SHP77 (cell line): ENCODE results near the gene TP53BP2.

Experiments
- DNase-seq, 2 experiments: peaks; one replicate each; lab custom pipeline; 2025; lab: John Stamatoyannopoulos, UW

Gene TP53BP2

DNA sequence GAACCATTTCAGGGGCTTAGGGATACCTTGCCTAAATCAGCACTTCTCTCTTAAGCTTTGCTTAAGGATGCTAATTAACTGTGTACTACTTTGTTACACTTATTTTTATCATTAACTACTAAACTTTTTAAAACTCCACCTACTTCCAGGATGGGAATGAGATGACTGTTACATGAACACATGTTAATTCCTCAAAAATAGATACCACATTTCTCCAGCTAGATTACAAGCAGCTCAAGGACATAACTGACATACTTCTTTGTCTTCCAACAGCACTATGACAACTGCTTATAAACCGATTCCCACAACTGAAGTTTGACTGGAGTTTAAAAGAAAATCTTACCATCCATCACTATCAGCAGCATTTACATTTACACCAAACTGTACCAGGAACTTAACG, 53.7 kb downstream of the TP53BP2 start:
- DNase-seq, result no peak

DNA sequence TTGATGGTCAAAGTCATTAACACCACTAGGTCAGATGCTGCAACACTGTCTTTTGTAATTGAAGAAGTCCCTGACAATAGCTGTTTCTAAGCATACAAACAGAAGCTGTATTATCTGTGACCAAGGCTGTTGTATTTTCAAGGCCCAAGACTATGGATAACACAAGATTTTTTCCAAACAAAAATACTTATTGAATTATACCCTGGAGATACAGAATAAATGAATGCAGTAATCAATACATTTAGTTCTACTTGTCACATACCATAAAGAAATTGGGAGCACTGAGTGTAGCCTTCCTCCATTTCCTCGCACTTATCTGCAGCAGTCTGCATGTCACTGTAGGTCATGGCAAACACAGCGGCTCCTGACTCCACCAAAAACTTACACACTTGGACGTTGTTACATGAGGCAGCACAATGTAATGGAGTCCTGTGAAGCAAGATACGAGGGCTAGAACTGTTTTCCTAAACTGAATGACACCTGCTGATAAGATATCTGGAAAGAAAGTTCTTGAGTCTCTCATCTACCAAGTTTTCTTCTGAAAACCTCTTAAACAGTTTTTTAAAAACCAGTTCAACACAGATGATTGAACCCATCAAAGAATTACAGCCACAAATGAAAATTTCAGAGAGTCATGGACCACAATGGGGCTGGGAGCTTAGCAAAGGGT, 56.9 kb downstream of the TP53BP2 start:
- DNase-seq, result no peak

DNA sequence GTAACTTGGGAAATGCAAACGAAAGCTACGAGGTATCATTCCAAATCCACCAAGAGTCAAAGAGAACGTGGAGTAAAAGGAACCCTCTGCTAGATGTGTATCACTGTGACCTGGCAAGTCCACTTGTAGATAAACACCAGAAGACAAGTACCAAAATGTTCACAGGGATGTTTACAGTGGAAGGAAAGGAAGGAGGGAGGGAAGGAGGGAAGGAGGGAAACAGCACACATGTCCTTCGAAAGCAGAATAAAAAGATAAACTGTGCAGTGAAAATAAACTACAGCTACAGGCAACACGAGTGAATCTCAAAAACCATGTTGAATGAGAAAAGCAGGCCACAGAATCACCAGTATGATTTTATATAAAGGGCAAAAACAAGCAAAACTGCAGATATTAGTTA, 59.9 kb downstream of the TP53BP2 start:
- no peak for DNase-seq

DNA sequence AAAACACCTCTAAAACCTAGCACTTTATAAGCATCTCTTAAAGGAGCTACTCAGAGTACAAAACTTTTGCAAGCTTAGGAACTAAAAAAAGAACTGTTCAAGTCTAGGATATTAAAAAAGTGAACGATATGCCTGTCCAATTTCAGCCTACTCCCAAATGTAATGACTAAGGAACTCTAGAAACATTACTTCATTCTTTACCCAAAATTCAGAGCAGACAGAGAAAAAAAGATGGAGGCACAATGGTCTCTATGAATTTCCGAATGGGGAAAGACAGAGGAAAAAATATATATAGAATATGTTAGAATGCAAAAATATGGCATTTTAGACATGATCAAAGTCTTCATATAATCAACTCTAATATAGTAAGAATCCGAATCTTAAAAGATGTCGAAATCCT, 61.2 kb downstream of the TP53BP2 start:
- no peak for DNase-seq

DNA sequence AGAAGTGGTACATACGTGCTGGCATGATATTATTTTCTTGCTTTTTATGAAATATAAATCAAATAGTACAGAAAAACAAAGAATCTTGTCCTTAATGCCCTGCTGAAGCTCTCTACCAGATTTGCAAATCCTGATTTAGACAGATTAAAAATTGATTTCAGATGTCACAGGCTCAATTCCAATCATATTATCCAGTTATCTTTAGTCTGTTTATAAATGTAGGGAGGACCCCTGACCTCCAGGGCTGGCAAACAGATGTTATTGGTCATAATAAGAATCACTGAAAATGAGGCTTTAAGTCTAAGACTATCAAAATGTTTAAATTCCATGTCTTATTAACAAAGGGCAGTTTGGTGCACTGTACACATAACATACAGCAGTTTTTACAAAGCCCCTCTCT, 62.1 kb downstream of the TP53BP2 start:
- DNase-seq, result no peak

DNA sequence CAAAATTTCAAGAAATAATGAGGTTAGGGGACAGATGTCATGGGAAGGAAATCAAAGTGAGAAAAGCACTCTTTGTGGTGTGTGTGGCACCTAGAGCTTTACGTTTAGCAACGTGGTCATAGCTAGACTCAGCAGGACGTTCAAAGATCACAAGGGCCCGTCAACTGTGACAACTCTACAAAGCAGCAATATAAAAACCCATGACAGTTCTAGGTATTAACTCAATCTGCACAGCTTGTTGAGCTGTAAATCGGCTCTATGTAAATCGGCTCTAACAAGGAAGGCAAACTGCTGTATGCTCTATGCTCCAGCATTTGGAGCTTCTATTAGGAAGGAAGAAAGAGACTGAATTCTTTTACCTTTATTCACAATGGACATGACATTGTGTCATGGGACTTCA, 64.8 kb downstream of the TP53BP2 start:
- no peak for DNase-seq

DNA sequence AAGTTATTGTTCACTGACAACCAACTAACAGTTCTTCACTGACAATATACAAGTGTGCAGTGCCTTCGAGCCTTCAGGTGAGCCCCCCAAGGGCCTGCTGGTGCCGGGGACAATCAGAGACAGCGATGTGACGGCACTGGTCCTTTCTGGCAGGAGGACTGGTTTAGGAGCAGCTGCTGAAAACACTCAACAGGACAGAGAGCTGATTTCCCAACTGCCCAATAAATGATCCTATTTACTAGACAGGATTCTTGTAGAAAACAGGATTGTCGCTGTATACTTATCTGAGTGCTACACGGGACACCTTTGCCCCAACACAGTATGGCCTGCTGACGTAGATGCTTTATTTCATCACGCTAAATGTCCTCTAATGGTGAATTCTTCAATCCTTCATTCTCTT, 65.4 kb downstream of the TP53BP2 start:
- DNase-seq, result no peak

DNA sequence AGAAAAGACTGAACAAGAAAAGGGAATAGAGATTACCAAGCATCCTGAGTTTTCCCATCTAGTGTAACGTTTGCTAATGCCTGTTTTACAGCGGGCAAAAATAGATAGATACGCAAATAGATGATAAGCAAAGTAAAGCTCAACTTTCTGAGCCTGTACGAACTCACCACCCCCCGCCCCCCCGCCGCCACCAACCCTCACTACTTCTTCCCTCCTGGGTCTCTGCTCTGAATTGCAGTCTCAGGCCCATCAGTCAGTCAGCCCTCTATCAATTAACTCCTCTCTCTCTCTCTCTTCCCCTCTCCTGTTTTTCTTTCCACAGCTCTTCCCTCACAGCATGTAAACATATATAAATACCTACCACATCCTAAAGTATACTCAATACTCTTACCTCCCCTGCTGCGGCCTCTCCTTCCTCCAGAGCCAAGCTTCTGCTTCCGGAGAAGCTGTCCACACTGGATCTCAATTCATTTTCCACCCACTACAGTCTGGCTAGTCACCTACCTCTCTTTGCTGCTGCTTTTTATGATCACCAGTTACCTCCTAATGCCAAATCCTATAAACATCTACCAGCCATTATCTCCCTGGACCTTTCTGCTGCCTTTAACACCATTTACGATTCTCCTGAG, 68.8 kb downstream of the TP53BP2 start:
- no peak for DNase-seq

DNA sequence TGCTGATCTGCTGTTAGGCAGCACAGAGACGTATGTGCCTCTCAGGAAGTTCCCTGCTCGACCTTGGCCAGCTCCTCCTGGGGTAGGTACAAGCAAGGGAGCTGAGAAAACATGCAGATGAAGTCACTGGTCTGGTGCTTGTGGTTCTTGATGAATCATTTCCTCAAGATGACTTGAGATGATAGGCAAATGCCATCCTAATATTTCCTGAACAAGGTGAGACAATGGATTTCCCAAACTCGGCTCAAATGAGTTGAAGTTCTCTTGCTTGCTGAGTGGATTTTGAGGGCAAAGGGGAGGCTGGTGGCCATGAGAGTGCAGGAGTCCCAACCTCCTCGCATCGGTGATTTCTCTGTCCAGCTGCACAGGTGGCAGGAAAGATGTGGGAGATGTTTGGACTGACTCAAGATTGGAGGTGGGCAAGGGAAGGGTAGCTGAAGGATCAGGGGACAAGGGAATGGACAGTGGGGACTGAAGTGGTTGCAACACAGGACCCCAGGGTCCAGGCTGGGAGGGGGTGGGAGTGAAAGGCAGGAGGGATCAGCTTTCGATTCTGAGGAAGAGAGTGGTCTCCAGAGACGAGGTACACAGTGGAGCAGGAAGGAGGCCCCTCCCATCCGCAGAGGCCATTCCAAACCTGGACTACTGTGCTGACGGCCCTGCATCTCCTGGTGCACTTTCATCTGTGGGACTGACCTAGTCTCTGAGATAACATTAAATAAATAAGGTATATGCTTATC, 69.5 kb downstream of the TP53BP2 start:
- no peak for DNase-seq

DNA sequence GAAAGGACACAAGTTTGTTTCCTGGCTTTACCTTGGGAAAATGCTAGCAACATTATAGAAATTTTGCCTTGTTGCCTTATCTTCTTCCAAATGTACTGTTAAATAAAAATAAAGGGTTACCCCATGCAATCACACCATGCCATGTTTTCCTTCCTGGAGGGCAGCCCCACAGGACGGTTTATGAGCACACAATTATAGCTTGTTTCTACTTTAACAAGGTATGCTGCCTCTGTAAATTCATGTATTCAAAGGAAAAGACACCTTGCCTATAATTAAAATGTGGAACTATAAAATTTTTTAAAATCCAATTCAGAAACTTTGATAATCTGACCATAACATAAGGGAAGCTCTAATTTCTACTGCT, 70.1 kb downstream of the TP53BP2 start:
- no peak for DNase-seq

DNA sequence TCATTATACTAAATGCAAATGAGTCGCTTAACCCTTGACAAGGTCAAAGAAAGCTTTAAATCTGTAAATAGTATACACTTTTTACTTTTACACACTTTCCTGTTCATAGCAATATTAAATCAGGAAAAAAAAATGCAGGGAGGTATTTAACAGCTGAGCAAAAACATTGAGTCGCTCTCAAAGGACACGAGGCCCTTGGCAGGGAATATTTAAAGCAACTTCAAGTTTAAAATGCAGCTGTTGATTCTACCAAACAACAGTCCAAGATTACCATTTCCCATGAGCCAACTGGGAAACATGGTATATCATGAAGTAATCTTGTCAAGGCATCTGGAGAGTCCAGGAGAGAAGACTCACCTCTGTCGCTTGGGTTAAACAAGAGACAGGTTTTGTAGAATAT, 70.7 kb downstream of the TP53BP2 start:
- no peak for DNase-seq

DNA sequence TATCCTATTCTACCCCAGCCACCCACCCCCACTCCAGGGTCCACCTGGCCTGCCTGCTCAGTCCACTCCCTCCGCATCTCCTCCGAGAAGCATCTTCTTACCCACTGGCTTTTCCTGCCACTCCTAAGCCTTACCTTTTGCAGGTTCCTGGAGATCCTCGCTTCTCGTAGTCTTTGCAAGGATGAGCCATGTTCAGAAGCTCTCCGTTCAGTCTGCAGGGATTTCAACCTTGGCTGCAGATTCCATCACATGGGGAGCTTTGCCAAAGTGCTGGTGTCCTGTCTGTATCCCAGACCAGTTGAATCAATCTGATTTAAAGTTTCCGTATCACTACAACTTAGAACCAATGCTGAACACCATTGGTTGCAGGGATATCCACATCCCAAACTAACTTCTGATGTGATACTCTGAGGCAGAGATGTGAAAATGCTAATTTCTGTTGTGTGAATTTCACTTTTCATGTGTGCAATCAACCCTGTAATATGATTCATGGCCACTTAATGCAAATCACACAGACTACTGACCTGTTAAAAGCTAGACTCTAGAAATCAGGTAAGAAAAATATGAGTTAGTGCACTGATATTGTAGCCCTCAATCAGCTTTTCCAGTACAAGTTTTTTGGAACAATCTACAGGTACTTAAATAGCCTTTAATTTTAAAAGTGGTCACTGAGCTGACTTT, 71.5 kb downstream of the TP53BP2 start:
- DNase-seq, result no peak

DNA sequence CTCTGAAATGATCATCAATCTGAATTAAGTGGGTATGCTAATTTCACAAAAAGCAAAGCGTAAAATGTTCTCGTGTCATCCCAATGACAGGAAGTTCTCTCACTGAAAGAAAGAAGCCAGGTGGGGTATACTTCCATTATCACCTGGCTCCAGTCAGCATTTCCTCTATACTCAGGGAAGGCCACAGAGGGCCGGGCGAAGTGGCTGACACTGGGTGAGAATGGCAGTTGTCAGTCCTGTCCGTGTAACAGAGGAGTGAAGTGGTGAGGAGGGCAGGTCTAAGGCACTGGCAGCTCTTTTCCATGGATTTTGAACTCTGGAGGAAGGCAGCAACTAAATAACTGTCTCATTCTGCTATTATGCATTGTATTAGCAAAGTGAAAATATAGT, 73.0 kb downstream of the TP53BP2 start:
- no peak for DNase-seq

DNA sequence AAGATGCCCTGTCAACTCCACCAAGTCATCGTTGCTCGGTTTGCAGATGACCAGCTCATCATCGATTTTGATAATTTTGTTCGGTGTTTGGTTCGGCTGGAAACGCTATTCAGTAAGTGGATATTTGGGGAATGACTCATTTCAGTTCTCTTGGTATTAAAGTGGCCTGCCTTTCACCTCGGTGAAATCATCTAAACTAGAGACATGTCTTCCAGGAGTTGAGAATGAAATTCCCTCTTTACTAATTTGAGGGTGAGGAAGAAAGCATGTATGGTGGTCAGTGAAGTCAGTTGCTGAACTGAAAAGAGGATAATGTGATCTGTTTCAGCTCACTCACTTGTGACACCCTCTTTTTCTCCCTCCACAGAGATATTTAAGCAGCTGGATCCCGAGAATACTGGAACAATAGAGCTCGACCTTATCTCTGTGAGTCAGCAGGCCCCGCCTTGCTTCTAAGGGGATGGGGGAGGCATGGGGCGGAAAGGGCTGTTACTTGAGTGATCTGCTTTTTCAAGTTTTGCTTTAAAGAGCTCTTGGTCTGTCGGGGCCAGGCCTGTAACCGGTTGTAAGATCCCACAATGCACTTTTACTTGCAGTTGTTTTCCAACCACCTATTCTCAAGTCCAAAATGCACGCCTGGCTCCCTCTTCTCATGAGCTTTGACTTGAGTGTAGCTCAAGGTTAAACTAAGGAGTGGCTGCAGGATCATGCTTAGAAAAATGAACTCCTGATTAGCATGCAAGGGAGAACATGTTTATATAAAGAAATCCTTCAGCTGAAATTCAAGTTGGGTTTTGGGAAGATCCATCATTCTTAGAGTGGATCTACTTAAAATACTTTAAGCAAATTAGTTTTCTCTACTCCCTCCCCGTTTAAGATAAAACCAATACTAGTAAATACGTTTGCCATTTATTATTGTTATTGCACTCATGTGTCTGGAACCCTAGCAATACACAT, 73.7 kb downstream of the TP53BP2 start:
- peak; percentile 15 to 25 for DNase-seq

DNA sequence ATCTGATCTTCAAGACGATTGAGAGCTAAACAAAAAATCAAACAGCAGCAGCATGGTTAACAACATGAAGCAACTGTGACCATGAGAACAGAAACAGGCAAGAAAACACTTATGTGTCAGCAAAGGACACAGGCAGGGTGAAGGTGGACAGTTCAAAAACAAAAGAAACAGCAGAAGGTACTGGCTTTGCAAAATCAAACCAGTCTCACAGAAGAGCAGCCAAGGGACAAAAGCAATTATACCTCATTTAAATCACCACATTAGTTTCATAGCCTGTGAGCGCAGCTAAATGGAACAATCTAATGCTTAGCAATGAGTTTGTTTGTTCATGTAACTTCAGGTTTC, 74.3 kb downstream of the TP53BP2 start:
- no peak for DNase-seq

DNA sequence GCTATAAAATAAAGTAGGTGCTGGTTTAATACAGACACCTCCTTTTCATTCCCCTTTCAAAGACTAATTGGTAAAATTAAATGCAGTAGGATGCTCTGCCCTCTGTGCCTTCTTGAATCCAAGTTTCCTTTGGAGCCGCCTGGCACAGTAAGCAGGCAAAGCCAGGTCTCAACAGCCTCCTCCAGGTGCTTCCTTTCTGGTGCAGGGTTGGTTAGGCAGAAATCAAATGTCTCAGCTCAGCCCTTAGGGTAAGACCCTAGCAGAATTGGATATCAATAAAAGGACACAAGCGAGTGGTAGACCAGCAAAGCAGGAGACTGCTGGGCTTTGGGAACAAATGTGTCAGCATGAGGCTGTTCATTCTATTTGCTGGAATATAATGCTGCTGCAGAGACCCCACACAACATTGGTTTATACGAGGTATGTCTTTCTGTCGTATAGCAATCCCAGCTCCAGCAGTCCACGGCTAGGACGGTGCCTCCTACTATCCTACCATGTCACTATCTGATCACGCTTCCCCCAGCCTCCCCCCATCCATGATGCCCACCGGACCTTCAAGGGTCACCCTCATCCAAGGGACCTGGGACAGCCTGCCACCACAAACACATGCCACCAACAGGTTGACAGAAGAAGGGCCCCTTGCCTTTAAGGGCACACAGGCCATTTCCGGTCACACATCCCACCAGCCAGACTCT, 75.0 kb downstream of the TP53BP2 start:
- DNase-seq, result no peak

DNA sequence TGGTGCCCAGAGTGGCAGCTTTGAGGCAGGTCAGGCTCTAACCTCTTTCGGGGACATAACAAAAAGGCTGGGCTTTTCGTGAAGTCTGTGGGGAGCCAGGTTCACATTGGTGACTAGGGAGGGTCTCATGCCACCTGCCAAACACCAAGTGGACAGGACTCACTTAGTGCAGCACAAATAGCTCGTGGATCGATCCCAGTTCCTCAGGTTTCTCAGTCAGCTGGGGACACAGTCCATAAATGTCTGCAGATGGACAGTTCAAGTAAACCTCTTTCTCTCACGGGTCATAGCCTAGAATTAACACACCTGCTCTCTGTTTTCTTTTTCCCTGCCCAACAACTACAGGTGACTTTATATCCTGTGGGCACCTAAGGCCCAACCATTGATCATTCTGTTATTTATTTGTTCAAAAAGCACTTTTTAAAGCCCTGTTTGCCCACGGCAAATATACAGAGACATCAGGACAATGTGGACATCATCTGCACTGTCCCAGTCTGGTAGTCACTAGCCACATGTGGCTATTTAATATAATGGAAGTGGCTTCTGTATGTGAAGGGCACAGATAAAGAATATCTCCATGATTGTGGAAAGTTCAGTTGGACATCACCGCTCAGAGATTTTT, 79.9 kb downstream of the TP53BP2 start:
- peak; percentile 80 to 83 for DNase-seq

DNA sequence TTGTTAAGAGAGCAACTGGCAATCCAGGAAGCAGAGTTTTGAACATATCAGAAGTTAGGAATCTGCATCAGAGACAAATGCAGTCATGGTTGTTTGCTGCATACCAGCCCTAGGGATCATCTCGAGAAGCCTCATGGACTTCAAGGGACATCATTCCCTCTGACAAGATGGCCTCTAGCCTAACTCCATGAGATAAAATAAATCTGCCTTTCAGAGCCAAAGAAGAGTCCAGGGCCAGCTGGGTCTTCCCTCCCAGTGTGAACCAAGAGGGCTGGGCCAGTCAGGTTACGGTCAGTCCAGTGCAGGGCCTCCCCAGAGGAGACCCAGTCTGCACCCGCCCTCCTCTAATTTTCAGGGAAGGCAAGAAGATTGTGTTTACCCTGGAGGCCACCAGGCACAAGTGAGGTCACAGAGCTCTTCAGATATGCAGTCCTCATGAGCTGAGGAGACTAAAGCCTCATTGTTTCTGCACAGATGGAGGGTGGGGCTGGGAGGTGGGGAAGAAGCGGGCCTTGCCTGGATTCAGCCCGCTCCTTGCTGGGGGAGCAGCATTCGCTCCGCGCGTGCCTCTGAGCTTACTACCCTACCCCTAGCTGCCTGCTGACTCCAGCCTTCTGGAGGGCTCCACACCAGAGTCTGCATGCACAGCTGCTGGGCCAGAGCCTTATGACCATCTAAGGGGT, 80.6 kb downstream of the TP53BP2 start:
- DNase-seq, result peak; percentile 83 to 87

DNA sequence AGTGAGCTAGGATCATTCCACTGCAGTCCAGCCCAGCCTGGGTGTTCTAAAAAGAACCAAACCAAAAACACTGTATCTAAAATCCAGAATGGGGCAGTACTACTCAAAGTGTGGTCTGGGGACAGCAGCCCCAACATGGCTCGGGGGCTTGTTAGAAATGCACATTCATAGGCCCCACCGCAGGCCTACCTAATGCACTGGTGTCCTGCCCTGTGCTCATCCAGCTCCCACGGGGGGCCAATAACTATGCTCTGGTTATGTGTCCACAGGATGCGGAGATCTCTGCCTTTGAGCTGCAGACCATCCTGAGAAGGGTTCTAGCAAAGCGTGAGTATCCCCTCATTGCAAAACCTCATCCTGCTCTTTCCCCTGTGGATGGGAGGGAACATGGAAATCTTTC, 81.9 kb downstream of the TP53BP2 start:
- no peak for DNase-seq

DNA sequence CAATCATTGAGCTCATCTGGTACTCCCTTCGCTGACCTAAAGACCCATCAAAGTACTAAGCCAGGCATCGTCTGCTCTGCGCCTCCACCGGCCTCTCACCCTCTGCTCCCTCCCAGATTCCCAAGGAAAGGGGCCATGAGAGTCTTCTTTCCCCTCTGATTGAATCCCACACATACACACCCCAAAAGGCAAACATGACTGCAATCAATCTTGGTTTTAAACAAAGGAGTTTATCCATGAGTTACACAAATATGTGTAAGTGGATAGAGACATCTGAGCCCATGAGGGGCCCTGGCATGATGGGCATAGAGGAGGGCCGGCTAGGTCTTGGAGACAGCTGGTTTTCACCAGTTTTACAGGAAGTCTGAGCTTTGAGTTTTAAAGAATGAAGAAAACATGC, 82.5 kb downstream of the TP53BP2 start:
- DNase-seq, result no peak
